HG03565 (cell line): ENCODE measurements around the gene ALDH1A3.

Source experiments
- ATAC-seq: cut with Tn5 transposase; IDR thresholded peaks from one replicate; pipeline ENCODE4 v1.9.1; 2021; ENCODE audit warnings: mild to moderate bottlenecking, moderate library complexity; ENCODE audit not compliant: unreplicated experiment

ALDH1A3 gene

DNA sequence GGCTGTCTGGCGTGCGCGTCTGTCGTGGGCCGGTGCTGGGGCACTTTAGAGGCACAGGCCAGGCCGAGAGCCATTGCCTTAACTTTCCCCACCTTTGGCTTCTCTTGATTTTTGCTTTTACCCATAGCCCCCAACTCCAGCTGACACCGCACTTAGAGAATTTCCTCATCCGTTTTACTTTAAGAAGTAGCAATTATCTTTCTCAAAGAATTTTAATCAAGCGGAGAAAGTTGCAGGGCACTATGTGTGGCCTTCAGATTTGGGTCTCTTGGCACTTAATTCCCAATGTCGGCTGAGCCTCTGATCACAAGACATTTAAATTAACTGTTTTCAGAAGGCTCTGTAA, 1.2 kb downstream of the ALDH1A3 start:
- no peak for ATAC-seq

- ATAC-seq: no peak
Measured at GRCh38 chr15:100881573-100882336, 2.1 kb downstream of the ALDH1A3 start.

- no peak for ATAC-seq
Measured at GRCh38 chr15:100885116-100885515, 5.5 kb downstream of the ALDH1A3 start.

- no peak for ATAC-seq
Measured at GRCh38 chr15:100885811-100886210, 6.2 kb downstream of the ALDH1A3 start.

- no peak for ATAC-seq
Measured at GRCh38 chr15:100887211-100887913, 7.7 kb downstream of the ALDH1A3 start.

DNA sequence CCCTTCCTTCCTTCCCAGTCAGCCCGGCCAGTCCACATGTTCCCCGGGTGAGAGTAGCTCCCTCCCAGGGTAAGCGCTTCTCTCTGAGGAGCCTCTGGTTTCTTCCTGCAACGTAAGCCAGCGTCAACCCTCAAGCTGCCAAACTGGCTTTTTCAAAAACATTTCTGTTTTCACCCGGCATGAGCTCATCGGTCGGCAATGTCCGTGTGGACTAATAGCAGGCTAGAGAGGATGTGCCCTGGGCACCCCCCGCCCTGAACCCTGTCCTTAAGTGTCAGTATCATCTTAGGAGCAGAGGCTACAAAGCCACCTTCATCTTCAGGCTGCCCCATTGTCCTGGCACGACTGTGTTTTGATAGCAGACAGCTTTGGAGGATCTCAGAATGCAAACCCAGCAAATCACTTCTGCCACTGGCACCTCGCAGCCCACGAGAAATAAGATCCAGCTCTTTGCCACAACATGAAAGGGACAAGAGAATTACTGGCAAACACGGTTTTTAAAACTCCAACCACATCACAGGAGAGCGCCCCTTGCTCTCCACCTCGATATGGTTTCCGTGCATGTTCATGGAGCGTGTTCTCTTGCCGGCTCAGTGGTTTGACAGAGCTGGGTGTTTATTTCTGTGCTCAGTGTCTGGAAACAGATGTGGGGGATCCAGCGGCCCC, 9.9 kb downstream of the ALDH1A3 start:
- ATAC-seq: no peak

DNA sequence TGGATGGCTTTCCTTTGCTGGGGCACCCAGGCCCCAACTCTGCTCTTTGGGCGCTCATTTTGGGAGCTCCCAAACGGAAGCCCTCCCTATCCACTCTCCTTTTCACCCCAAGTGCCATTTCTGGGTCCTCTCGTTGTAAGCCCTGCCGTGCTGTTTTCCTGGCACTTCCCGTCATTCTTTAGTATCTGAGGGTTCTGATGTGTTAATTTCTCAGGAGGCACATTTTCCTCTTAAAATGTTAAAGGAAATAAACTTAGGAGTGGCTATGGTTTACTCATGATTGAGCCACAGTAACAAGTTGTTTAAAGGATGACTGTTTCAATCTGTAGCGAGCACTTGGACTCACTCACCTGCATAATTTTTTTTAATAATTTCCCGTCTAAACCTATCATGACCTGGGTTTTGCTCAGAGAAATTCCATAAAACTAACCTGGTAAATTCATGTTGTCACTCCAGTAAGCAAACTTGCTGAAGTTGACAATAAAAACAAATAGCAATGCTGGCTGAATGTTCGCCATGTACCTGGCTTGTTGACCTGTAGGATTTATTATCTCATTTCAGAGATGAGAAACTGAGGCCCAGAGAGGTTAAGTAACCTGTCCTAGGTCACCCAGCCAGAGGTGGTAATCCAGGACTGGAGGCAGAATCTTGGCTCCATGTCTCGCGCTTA, 10.6 kb downstream of the ALDH1A3 start:
- no peak for ATAC-seq

GRCh38 chr15:100890850-100891249, 11.2 kb downstream of the ALDH1A3 start:
- ATAC-seq: no peak

DNA sequence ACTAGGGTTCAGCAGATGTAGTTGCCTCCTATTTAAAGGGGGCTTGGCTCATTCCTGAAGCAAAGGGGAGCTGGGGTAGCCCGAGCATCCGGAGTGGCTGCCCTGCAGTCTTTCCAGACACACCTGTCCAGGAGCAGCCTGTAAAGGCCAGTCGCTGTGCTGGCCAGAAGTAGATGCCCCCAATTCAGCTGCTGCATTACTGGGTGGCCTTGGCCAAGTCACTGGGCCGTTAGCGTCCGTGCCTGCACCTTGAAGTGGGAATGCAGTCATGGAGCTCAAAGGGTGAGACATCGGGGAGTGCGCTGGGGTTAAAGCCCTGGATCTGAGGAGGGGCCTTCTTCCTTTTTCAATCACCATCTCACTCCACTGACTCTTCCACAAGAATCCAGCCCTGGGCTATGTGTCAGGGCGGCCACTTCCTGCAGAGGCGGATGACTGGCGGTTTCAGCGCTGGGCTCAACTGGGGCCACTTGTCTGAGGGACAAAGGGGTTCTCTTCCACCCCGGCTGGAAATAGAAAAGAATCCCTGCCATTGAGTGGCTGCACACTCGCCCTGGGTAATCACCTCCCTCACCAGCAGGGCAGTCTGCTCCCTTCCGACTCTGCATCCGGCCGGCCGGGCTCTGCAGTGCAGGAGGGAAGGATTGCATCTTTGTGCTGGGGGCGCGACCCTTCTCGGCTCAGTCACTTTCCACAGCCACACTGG, 11.8 kb downstream of the ALDH1A3 start:
- no peak for ATAC-seq

- ATAC-seq: no peak
Measured at GRCh38 chr15:100892013-100892355, 12.4 kb downstream of the ALDH1A3 start.

- no peak for ATAC-seq
Measured at GRCh38 chr15:100893261-100893963, 13.8 kb downstream of the ALDH1A3 start.

GRCh38 chr15:100893964-100894295, 14.3 kb downstream of the ALDH1A3 start:
- ATAC-seq: no peak

DNA sequence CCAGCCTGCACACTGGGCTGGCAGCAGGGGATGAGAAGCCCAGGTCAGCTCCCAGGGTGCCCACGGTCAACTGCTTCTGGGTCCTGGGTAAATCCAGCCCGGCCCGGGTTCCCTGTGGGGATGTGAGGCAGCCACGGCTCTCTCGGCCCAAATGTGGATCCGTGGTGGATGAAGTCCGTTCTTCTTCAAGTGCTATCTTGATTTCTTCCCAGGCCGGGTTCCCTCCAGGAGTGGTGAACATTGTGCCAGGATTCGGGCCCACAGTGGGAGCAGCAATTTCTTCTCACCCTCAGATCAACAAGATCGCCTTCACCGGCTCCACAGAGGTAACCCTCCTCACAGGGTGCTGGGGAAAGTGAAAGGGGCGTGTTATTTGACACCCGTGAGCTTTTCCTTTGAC, 16.1 kb downstream of the ALDH1A3 start:
- no peak for ATAC-seq

DNA sequence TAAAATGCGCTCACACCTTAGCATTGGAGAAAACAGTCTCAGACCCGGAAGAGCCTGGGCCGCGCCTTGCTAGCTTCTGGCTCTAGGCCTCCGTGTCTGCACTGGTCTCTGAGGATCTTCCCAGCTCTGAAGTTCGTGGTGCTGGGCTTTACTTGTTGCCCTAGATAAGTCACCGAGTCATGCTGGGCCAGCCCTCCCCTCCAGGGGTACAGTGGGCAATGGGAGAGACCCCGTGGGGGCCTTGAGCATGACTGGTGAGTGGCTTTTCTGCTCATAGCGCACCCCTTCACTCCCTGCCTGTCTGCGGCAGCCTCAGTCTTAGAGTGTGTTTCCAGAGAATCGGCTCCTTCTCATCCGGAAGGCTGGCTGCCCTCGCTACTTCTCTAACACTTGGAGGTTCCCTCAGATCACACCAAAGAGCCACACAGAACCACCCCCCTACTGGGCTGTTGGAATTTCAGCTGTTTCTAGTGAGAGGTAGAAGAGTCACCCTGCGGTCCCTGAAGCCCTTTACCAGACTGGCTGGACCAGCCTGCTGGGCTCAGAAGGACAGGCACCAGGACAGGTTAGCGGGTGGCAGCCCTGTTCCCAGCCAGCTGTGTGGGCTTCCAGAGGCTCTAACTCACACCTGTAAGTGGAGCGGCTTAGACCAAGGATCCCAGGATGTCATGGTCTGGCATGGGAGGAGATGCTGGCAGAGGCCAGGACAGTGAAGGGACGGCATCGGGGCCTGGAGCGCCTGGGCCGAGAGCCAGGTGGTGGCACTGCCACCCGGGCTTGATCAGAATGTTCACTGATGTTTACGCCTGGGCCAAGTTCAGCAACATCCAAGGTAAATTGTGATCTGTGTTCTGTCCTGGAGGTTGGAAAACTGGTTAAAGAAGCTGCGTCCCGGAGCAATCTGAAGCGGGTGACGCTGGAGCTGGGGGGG, 17.9 kb downstream of the ALDH1A3 start:
- no peak for ATAC-seq

- ATAC-seq: no peak
Measured at GRCh38 chr15:100898152-100898490, 18.5 kb downstream of the ALDH1A3 start.

DNA sequence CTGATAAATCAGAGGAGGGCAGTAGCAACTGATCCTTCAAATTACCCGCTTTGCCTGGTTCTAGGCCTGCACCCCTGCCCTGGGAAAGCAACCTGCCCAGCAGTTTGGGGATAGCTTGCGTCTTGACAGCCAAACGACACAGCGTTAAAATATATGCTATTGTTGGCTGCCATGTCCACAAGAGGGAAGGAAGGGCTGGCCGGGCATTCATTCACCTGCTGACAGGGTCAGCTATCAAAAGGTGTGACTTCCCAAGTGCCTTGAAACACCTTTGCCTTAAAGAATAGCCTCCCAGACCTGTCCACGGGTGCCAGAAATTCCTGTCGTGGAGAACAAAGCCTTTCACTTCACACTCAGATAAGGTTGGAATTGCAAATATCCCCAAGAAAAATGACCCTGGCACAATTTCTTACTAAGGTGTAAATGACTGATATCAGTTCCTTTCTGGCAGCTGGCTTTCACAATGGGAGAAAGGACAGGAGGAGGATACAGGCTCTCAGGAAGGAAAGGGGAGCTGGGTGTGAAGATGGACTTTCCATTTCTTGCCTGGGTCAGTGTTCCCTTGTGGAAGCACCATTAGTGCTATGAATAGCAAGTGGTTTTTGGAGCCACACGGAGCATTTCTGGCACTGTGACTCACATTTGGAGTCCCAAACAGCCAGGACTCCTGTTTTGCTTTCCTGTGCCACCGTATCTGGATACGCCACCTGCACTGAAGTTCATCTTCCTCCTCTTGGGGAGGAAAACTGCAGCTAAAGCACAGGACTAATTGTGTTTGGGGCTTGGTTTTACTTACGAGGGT, 19.2 kb downstream of the ALDH1A3 start:
- no peak for ATAC-seq

- no peak for ATAC-seq
Measured at GRCh38 chr15:100899601-100900000, 20.0 kb downstream of the ALDH1A3 start.

DNA sequence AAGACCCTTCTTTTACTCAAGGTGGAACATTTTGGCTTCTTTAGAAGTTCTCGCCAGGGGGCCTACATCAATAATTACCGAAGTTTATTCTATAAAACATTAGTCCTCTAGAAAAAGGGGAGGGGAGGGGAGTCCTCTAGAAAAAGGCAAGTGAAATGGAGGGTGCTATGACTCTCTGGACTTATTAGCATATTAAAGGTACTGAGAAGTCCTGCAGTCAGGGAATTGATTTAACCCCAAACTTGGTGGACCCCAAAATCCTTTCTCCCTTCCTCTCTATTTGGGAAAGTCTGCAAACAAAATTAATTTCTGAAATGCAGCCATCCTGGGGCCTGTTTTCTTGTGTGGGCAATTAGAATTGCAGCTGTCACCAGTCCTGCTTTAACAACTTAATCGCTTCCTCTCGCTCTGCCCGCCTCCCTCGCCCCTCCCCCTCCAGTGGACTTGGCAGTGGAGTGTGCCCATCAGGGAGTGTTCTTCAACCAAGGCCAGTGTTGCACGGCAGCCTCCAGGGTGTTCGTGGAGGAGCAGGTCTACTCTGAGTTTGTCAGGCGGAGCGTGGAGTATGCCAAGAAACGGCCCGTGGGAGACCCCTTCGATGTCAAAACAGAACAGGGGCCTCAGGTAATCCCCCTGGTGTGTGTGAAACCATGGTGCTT, 20.6 kb downstream of the ALDH1A3 start:
- ATAC-seq: no peak
